GM12872 (cell line): ENCODE results near the gene ADTRP.

Experiments used
- TF ChIP-seq, protein P1 (sequence below): IDR thresholded peaks from 3 replicates; pipeline ENCODE4 v1.5.1; 2011; ENCODE audit warnings: low read depth, mild to moderate bottlenecking, low read length, moderate library complexity; ENCODE audit not compliant: insufficient read depth

Gene ADTRP

GRCh38 chr6:11767978-11768756 lies 10.4 kb downstream of the ADTRP start:
- TF ChIP-seq, protein P1, sequence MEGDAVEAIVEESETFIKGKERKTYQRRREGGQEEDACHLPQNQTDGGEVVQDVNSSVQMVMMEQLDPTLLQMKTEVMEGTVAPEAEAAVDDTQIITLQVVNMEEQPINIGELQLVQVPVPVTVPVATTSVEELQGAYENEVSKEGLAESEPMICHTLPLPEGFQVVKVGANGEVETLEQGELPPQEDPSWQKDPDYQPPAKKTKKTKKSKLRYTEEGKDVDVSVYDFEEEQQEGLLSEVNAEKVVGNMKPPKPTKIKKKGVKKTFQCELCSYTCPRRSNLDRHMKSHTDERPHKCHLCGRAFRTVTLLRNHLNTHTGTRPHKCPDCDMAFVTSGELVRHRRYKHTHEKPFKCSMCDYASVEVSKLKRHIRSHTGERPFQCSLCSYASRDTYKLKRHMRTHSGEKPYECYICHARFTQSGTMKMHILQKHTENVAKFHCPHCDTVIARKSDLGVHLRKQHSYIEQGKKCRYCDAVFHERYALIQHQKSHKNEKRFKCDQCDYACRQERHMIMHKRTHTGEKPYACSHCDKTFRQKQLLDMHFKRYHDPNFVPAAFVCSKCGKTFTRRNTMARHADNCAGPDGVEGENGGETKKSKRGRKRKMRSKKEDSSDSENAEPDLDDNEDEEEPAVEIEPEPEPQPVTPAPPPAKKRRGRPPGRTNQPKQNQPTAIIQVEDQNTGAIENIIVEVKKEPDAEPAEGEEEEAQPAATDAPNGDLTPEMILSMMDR: no peak

GRCh38 chr6:11767458-11767857 lies 11.1 kb downstream of the ADTRP start:
- TF ChIP-seq, protein P1: no peak

DNA sequence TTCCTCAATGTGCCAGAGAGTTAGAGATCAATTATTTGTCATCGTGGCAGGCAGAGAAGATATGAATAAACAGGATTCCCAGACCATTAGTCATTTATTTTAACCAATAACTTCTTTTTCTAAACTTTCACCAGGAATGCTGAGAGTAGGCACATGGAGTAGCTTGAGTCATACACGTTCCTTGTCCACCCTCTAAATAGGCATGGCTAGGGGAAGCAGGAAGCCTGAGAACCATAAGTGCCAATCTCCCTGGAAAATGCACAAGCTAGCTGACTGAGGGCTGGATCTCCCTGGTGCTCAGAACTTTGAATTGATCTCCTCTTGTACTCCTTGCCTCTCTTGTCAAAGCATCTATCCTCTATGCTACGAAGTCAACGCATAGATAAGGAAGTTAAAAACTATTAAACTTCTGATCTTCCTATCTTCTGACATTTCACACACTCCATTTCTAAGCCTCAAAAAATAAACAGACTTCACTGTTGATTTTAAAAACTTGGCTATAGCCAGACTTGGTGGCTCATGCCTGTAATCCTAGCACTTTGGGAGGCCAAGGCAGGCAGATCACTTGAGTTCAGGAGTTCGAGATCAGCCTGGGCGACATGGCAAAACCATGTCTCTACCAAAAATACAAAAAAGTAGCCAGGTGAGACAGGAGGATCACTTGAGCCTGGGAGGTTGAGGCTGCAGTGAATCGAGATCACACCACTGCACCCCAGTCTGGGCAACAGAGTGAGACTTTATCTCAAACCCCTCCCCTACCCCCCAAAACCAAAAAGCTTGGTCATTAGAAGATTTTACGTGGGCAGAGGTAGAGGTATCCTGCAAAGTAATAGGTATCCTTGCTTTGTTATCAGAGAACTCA lies 11.8 kb downstream of the ADTRP start:
- TF ChIP-seq, protein P1: no peak

GRCh38 chr6:11766043-11766442 lies 12.6 kb downstream of the ADTRP start:
- TF ChIP-seq, protein P1: no peak

GRCh38 chr6:11764250-11764604 lies 14.4 kb downstream of the ADTRP start:
- TF ChIP-seq, protein P1: no peak

GRCh38 chr6:11763460-11764249 lies 14.9 kb downstream of the ADTRP start:
- TF ChIP-seq, protein P1: no peak
